ENCODE measurements around the gene RTP1. TPM values are rescaled to one million over a fixed set of nuclear protein-coding genes. Genes with fewer than 3 reads are reported as not detected.
"Not testable (repeated sequence)": the region's sequence is repeated elsewhere in the genome, so short reads cannot be mapped to it uniquely, and the experiment has no call there.

RTP1 gene
- total RNA-seq, 2 donors from 2014 or later: not detected

DNA sequence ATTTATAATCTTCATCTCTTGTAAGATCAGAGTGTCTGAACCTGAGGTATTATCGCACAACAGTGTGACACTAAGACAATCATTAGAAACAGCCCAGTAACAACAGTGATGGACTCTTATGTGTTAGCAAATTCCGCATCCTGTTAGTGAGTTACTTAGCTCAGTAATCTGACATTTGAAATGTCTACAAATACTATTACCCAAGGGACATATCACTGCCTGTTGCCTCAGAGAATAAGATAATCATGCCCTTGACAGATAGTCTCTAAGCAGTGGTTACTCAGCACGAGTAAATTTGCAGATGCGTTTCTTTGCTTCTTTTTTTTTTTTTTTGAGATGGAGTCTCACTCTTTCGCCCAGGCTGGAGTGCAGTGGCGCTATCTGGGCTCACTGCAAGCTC lies 13.4 kb upstream of the RTP1 start:
- H3K9me3 Mint-ChIP-seq: no peaks in the 10 kb centered on the region
- no peak for ATAC-seq (replicated peaks in 1 of 2)

DNA sequence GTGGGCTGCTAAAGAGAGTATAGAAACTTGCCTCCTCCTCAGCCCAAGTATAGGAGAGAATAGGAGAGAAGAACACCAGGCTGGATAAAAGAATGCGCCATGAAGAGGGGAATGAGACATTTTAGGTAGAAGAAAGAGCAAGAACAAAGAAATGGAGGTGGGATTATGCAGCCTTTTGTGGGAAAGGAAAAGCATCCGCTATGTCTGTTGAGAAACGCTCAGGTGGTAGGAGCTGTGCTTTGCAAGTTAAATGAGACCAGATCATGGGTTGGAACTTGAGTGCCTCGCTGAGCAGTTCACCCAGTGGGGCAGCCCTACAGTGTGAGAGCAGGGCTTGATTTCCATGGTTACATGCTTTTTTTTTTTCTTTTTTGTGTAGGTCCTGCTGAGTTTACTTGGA lies 11.5 kb upstream of the RTP1 start:
- Mint-ChIP-seq H3K9me3 (no peaks in the 10 kb centered on the region), H3K4me1 (ENCODE audit: low read depth) (peaks cover 4% of the 10 kb centered on the region), H3K27ac (no peak overlapping the region), H3K36me3 (ENCODE audit: insufficient read depth in 2 of 2) (no peaks in the 10 kb centered on the region), H3K27me3 (ENCODE audit: low read depth) (peaks cover 32% of the 10 kb centered on the region), H3K4me3 (no peak overlapping the region)
- no peak for ATAC-seq (replicated peaks in 1 of 2)
- no peak for DNase-seq

More for the DNA sequence above, 13.4 kb upstream of the RTP1 start:
- peaks cover 22% of the 10 kb centered on the region for H3K27me3 Mint-ChIP-seq (ENCODE audit: low read depth)
- no peak overlapping the region for H3K27ac Mint-ChIP-seq
- H3K4me1 Mint-ChIP-seq (ENCODE audit: low read depth): peaks cover 4% of the 10 kb centered on the region
- no peaks in the 10 kb centered on the region for H3K36me3 Mint-ChIP-seq (ENCODE audit: insufficient read depth in 2 of 2)
- DNase-seq: no peak
- no peak overlapping the region for H3K4me3 Mint-ChIP-seq

DNA sequence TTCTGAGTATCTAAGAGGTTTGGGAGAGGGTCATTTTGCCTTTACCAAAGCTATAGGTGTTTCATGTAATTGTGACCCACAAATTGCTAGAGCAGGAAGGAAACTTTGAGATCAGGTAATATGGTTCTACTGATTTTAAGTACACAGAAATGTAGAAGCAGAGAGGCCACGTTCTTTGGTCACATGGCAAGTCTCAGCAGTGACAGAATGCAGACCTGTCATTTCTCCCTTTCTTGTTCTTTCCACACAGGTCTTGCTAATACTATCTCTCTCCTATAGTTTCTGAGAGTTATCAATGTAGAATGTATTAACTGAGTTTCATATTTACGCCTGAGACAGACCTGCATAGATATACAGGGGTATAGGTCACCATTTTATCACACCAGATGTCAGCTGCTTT lies 10.9 kb upstream of the RTP1 start:
- DNase-seq (no peak), ATAC-seq (replicated peaks in 1 of 2) (no peak)
- Mint-ChIP-seq H3K4me3 (no peak overlapping the region), H3K36me3 (ENCODE audit: insufficient read depth in 2 of 2) (no peaks in the 10 kb centered on the region), H3K4me1 (ENCODE audit: low read depth) (no peaks in the 10 kb centered on the region), H3K9me3 (no peaks in the 10 kb centered on the region), H3K27me3 (ENCODE audit: low read depth) (peaks cover 38% of the 10 kb centered on the region), H3K27ac (no peak overlapping the region)

DNA sequence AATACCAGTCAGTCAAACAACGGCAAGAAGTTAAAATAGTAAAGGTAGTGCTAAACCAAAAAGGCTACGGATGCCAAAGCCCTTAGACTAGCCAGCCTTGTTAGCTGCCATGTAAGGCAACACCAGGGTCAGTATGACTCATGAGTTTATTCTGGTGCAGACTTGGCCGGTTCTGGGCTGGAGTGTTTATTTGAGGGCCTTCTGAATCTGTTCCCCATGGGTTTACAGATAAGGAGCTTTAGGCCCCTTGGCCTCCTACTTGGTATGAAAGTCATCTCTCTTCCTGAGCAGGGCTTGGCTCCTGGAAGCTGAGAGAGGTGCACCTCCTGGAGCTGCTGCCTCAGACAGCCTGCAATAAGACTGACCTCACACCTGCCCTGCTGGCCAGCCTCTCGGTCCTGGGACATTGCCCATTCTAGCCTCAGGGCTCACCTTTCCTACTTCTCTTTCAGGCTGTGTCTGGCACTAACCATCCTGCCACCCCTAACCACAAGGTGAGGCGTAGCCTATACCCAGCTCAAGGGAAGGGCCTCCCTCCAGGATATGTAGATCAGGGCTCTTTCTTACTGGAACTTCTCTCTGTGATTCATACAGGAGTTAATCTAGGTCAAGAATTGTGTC lies 10.4 kb upstream of the RTP1 start:
- ATAC-seq (replicated peaks in 1 of 2) (no peak), DNase-seq (no peak)
- H3K4me3 Mint-ChIP-seq: no peak overlapping the region
- H3K4me1 Mint-ChIP-seq (ENCODE audit: low read depth): no peaks in the 10 kb centered on the region
- H3K27ac Mint-ChIP-seq: no peak overlapping the region
- no peaks in the 10 kb centered on the region for H3K9me3 Mint-ChIP-seq
- H3K27me3 Mint-ChIP-seq (ENCODE audit: low read depth): peaks cover 42% of the 10 kb centered on the region
- no peaks in the 10 kb centered on the region for H3K36me3 Mint-ChIP-seq (ENCODE audit: insufficient read depth in 2 of 2)

DNA sequence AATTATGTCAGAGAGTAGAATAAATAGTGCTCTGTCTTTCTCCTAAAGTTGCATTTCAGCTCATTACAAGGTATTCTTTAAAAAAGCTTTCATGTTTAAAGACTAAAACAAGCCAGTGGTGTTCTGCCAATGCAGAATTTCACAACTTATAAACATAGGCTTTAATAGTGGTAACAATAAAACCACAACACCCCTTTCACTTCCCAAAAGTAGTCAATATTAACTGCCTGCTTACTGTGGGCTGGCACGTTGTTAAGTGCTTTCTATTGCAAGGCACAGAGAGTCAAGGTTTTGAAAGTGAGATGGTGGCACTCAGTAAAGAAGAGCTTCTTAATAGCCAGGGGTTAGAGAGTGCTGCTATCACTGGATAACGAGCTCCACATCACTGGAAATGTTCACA lies 8.4 kb upstream of the RTP1 start:
- no peaks in the 10 kb centered on the region for H3K36me3 Mint-ChIP-seq (ENCODE audit: insufficient read depth in 2 of 2)
- H3K4me1 Mint-ChIP-seq (ENCODE audit: low read depth): no peaks in the 10 kb centered on the region
- DNase-seq (no peak), ATAC-seq (replicated peaks in 1 of 2) (no peak)
- H3K27me3 Mint-ChIP-seq (ENCODE audit: low read depth): peaks cover 55% of the 10 kb centered on the region
- H3K9me3 Mint-ChIP-seq: no peaks in the 10 kb centered on the region
- no peak overlapping the region for H3K27ac Mint-ChIP-seq
- no peak overlapping the region for H3K4me3 Mint-ChIP-seq

DNA sequence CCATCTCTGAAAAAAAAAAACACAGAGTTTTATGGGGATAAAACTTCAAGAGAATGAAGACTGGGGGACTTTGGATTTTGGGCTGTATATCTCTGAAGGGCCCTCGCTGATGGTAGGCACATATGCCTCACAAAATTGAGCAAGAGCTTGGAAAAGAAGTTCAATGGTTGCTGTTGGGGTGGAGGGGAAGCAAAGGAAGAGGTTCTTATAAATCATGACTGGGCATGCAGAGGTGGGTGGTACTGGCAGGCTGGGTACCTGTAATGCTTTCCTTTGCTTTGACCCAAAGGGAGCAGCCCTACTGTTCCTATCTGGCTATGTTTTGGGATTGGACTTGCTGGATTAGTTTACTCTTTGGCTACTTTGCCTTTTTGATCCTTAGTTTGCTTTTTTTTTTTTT lies 6.0 kb upstream of the RTP1 start:
- no peaks in the 10 kb centered on the region for H3K9me3 Mint-ChIP-seq
- H3K4me3 Mint-ChIP-seq: no peak overlapping the region
- H3K27ac Mint-ChIP-seq: no peak overlapping the region
- ATAC-seq (replicated peaks in 1 of 2): no peak
- H3K4me1 Mint-ChIP-seq (ENCODE audit: low read depth): no peaks in the 10 kb centered on the region
- no peak for DNase-seq
- peaks cover 66% of the 10 kb centered on the region for H3K27me3 Mint-ChIP-seq (ENCODE audit: low read depth)
- H3K36me3 Mint-ChIP-seq (ENCODE audit: insufficient read depth in 2 of 2): no peaks in the 10 kb centered on the region

DNA sequence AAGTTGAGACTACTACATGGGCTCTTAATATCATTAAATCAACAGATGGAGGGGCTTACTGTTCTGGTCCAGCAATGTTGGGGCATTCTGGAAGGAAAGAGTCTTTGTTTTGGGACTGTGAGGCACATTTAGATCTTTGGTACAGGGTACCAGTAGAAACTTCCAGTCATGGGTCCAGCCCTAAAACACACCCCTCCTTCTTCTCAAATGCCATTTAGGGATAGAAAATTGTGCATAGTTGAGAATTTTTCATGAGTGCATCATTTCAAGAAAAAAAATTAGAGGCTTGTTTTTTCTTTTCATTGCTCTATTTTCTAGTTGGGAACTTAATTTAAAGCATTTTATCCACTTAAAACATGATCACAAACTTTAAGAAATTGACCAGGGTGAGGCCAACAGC lies 4.1 kb upstream of the RTP1 start:
- Mint-ChIP-seq H3K27ac (no peak overlapping the region), H3K27me3 (ENCODE audit: low read depth) (peaks cover 59% of the 10 kb centered on the region), H3K36me3 (ENCODE audit: insufficient read depth in 2 of 2) (no peaks in the 10 kb centered on the region), H3K4me3 (no peak overlapping the region), H3K4me1 (ENCODE audit: low read depth) (no peaks in the 10 kb centered on the region), H3K9me3 (no peaks in the 10 kb centered on the region)
- no peak for ATAC-seq (replicated peaks in 1 of 2)
- no peak for DNase-seq

DNA sequence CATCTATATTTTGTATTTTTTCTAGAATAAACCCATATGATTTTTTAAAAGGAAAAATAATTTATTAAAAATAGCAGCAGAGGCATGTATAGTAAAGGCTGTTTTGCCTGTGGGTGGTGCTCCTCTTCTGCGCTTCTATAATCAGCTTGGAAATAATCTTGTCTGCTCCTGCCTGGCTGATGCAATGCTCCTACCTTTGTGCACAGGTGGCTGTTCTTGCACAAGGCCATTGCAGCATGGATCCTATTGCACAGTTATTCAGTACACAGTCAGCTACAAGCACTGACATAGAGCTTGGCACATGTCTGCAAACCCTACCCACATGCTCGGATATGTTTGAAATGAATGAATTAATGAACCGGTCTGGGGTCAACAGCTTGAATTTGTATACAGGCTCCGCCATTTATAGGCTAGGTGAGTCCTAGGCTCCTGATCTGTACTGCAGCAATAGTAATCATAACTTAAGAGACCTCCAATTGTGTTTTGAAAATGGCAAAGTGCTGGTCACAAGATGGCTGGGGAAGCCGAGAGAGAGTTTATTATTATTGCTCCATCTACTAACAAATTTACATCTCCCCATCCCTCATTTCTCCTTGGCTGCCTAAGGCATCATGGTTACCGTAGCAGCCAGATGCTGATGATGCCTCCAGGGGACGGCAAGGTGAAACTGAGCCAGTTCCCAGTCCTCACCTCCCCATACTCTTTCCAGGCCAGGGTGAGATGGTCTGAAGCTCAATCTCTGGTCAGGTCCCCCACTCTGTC lies 532 bp upstream of the RTP1 start:
- Mint-ChIP-seq H3K27me3 (ENCODE audit: low read depth) (peaks cover 25% of the 10 kb centered on the region), H3K4me3 (no peak overlapping the region), H3K27ac (no peak overlapping the region), H3K9me3 (no peaks in the 10 kb centered on the region), H3K36me3 (ENCODE audit: insufficient read depth in 2 of 2) (no peaks in the 10 kb centered on the region), H3K4me1 (ENCODE audit: low read depth) (no peaks in the 10 kb centered on the region)
- ATAC-seq (replicated peaks in 1 of 2) (no peak), DNase-seq (no peak)

DNA sequence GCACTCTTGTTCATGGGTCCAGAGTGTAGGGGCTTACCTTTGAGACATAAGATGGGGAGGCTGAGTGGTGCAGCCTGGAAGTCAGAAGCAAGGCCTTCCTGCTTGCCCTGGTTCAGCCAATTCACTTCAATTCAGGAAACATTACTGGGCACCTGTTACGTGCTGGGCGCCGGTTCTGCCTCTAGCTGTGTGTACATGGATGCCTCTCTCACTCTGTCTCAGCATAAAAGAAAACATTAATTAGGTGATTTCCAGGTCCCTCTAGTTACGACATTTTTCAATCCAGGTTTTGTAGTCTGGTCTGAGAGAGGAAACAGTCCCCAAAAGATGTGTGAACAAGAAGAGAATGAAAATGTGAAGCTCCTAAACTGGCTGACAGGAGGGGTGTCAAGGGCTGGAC lies 1.2 kb downstream of the RTP1 start:
- Mint-ChIP-seq H3K4me1 (ENCODE audit: low read depth) (no peaks in the 10 kb centered on the region), H3K36me3 (ENCODE audit: insufficient read depth in 2 of 2) (no peaks in the 10 kb centered on the region), H3K27me3 (ENCODE audit: low read depth) (peaks cover 31% of the 10 kb centered on the region), H3K4me3 (no peak overlapping the region), H3K9me3 (no peaks in the 10 kb centered on the region), H3K27ac (no peak overlapping the region)
- ATAC-seq (replicated peaks in 1 of 2): no peak
- DNase-seq: no peak

DNA sequence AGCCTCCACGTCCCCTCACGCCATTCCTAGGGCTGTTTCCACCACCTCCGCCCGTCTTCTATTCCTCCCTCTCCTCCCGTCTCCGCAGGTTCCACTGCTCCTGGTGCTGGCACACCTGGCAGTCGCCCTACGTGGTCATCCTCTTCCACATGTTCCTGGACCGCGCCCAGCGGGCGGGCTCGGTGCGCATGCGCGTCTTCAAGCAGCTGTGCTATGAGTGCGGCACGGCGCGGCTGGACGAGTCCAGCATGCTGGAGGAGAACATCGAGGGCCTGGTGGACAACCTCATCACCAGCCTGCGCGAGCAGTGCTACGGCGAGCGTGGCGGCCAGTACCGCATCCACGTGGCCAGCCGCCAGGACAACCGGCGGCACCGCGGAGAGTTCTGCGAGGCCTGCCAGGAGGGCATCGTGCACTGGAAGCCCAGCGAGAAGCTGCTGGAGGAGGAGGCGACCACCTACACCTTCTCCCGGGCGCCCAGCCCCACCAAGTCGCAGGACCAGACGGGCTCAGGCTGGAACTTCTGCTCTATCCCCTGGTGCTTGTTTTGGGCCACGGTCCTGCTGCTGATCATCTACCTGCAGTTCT lies 2.3 kb downstream of the RTP1 start:
- H3K36me3 Mint-ChIP-seq (ENCODE audit: insufficient read depth in 2 of 2); ATAC-seq (replicated peaks in 1 of 2); H3K4me3 Mint-ChIP-seq; H3K27ac Mint-ChIP-seq; DNase-seq; H3K4me1 Mint-ChIP-seq (ENCODE audit: low read depth); H3K9me3 Mint-ChIP-seq: not testable (repeated sequence)
- H3K27me3 Mint-ChIP-seq (ENCODE audit: low read depth): peaks cover 24% of the 10 kb centered on the region

DNA sequence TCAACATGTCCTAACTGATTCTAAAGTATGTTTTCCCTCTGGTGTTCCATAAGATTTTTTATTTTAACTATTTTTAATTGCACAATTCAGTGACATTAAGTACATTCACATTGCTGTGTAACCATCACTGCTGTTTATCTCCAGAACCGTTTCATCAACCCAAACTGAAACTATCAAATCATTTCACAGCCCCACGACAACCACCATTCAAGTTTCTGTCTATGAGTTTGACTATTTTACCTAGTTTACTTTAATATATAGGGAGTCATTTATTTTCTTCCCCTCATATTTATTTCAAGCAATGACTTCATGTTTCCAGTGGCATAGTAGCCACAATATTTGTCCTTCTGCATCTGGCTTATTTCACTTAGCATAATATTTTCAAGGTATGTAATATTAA lies 8.4 kb downstream of the RTP1 start:
- Mint-ChIP-seq H3K4me3 (no peak overlapping the region), H3K4me1 (ENCODE audit: low read depth) (no peaks in the 10 kb centered on the region), H3K27me3 (ENCODE audit: low read depth) (peaks cover 41% of the 10 kb centered on the region), H3K9me3 (peaks cover 0 to 5% of the 10 kb centered on the region in 2 donors), H3K36me3 (ENCODE audit: insufficient read depth in 2 of 2) (peaks cover 0 to 6% of the 10 kb centered on the region in 2 donors), H3K27ac (no peak overlapping the region)
- no peak for DNase-seq
- peak in 1 of 2 donors; percentile 42 for ATAC-seq (replicated peaks in 1 of 2)

DNA sequence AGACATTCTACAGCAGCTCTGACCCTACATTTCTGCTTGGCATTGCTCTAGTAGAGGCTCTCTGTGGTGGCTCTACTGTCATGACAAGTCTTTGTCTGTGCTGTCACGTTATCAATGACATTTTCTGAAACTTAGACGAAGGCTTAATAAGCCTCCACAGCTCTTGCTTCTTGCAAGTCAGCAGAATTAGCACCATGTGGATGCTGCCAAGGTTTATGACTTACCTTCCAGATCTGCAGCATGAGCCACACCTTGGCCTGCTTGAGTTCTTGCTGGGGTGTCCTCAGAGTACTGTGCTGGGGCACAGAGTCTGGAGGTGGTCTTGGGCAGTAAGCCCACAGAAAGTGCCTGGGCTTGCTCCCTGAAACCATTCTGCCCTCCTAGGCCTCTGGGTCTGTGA lies 9.8 kb downstream of the RTP1 start:
- ATAC-seq (replicated peaks in 1 of 2) (no peak), DNase-seq (no peak)
- Mint-ChIP-seq H3K36me3 (ENCODE audit: insufficient read depth in 2 of 2) (peaks cover 0 to 6% of the 10 kb centered on the region in 2 donors), H3K27ac (no peak overlapping the region), H3K9me3 (peaks cover 0 to 5% of the 10 kb centered on the region in 2 donors), H3K27me3 (ENCODE audit: low read depth) (peaks cover 40% of the 10 kb centered on the region), H3K4me3 (no peak overlapping the region), H3K4me1 (ENCODE audit: low read depth) (no peaks in the 10 kb centered on the region)

DNA sequence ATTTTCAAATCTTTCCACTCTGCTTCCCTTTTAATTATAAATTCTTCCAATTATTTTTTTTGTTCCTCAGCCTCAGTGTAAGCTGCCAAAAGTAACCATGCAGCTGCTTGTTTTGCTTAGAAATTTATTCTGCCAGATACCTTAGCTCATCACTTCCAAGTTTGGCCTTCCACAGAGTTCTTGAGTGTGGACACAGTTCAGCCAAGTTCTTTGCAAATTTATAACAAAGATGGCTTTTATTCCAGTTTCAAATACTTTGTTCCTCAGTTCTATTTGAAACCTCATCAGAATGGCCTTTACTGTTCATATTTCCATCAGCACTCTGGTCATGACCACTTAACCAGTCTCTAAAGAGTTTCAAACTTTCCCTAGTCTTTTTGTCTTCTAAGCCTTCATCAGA lies 10.3 kb downstream of the RTP1 start:
- Mint-ChIP-seq H3K36me3 (ENCODE audit: insufficient read depth in 2 of 2) (peaks cover 0 to 6% of the 10 kb centered on the region in 2 donors), H3K27ac (no peak overlapping the region)

More for the DNA sequence above, 10.3 kb downstream of the RTP1 start:
- DNase-seq: no peak
- Mint-ChIP-seq H3K27me3 (ENCODE audit: low read depth) (peaks cover 34% of the 10 kb centered on the region), H3K4me1 (ENCODE audit: low read depth) (no peaks in the 10 kb centered on the region), H3K9me3 (peaks cover 0 to 5% of the 10 kb centered on the region in 2 donors), H3K4me3 (no peak overlapping the region)
- ATAC-seq (replicated peaks in 1 of 2): no peak

Measured in activated T-cell treated with anti-CD3 and anti-CD28 coated beads, Interleukin-2, amount 50 U/mL, for 72 hours (primary cell).